Measurements from ENCODE around the gene SSTR3. TPM values are rescaled to one million over a fixed set of nuclear protein-coding genes. Genes with fewer than 3 reads are reported as not detected.

SSTR3 gene
- total and polyA plus RNA-seq, 2 donors (not counting 1 experiment from before 2014, with no cell fraction given) = not detected

DNA sequence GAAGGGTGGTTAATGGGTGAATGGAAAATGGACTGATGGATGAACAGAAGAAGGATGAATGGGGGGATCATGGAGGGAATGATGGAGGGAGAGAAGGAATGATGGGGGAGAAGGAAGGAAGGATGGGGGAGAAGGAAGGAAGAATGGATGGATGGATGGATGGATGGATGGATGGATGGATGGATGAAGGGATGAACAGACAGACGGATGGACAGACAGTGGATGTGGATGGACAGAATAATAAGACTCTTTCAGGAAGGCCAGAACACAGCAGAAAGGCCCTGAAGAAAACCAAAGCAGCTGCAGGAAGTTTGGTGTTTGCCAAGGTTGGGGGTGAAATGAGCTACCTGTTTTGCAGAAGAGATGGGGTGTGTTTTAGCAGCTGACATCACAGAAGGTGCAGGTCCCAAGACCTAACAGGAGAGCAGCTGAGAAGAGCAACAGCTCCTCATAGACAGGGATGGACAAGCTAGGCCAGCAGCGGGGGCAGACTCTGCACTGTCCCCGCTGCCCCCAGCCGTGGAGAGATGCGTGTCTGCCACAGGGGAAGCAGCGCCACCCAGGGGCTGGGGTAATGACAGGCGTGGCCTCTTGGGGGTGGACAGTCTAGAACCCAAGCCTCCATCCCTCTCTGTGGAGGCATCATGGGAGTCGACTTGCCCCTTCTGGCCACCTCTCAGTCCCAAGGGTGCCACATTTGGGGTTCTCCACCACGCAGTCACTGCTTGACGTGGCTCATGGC, 42.2 kb downstream of the SSTR3 start:
- peaks cover 12% of the 10 kb centered on the region for H3K27me3 ChIP-seq (ENCODE audit: control insufficient read depth, insufficient read depth, low read length)
- no peak overlapping the region for H3K4me2 ChIP-seq (ENCODE audit: extremely low read depth, insufficient read depth, low read length)
- H3K79me2 ChIP-seq (ENCODE audit: control insufficient read depth, insufficient read depth, low read length) = no peaks in the 10 kb centered on the region
- H2AFZ ChIP-seq (ENCODE audit: low read length) = no peak overlapping the region
- no peak overlapping the region for H3K9ac ChIP-seq (ENCODE audit: insufficient read depth, low read length)
- no peak overlapping the region for H3K27ac ChIP-seq (ENCODE audit: insufficient read depth, low read length)
- no peak for DNase-seq (ENCODE audit: low read depth in 2 of 2)
- no peaks in the 10 kb centered on the region for H4K20me1 ChIP-seq (ENCODE audit: control insufficient read depth, extremely low read depth, insufficient read depth, low read length)
- no peaks in the 10 kb centered on the region for H3K36me3 ChIP-seq (ENCODE audit: control insufficient read depth, insufficient read depth, low read length)
- TF ChIP-seq, protein P1, sequence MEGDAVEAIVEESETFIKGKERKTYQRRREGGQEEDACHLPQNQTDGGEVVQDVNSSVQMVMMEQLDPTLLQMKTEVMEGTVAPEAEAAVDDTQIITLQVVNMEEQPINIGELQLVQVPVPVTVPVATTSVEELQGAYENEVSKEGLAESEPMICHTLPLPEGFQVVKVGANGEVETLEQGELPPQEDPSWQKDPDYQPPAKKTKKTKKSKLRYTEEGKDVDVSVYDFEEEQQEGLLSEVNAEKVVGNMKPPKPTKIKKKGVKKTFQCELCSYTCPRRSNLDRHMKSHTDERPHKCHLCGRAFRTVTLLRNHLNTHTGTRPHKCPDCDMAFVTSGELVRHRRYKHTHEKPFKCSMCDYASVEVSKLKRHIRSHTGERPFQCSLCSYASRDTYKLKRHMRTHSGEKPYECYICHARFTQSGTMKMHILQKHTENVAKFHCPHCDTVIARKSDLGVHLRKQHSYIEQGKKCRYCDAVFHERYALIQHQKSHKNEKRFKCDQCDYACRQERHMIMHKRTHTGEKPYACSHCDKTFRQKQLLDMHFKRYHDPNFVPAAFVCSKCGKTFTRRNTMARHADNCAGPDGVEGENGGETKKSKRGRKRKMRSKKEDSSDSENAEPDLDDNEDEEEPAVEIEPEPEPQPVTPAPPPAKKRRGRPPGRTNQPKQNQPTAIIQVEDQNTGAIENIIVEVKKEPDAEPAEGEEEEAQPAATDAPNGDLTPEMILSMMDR (conservative IDR thresholded peaks at IDR 0.05 in 1 of 2, IDR thresholded peaks at IDR 0.05 in 1 of 2; ENCODE audit: low read depth in 1 of 2, low read length in 2 of 2) = no peak
- no peak for TF ChIP-seq EZH2 (IDR thresholded peaks at IDR 0.05; ENCODE audit: low read length, missing control alignments)
- H3K9me3 ChIP-seq (ENCODE audit: control insufficient read depth, insufficient read depth, low read depth, low read length) = no peaks in the 10 kb centered on the region
- H3K4me1 ChIP-seq (ENCODE audit: control insufficient read depth, extremely low read depth, insufficient read depth, low read length) = no peaks in the 10 kb centered on the region
- H3K4me3 ChIP-seq (replicated peaks in 1 of 4; ENCODE audit: control extremely low read depth in 1 of 4, insufficient read depth in 1 of 4, low read depth in 3 of 4, low read length in 4 of 4) = no peak overlapping the region

DNA sequence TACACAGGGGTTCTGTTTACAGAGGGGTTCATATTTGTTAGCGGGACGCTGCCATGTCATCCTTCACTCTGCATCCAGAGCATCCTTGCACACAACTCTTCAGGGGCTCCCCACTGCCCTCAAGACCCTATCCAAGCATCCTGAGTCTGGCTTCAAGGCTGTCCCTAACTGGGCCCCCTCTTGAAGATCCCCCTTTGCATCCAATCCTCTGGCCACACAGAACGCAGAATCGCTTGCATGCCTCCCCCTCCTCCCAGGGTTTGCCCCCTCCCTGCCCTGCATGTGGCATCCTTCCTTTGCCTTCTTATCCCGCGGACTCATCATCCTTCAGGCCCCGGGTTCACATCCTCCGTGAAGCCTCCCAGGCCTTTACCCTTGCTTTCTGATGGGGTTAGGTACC, 42.9 kb downstream of the SSTR3 start:
- peaks cover 12% of the 10 kb centered on the region for H3K27me3 ChIP-seq (ENCODE audit: control insufficient read depth, insufficient read depth, low read length)
- no peak overlapping the region for H3K4me3 ChIP-seq (replicated peaks in 1 of 4; ENCODE audit: control extremely low read depth in 1 of 4, insufficient read depth in 1 of 4, low read depth in 3 of 4, low read length in 4 of 4)

DNA sequence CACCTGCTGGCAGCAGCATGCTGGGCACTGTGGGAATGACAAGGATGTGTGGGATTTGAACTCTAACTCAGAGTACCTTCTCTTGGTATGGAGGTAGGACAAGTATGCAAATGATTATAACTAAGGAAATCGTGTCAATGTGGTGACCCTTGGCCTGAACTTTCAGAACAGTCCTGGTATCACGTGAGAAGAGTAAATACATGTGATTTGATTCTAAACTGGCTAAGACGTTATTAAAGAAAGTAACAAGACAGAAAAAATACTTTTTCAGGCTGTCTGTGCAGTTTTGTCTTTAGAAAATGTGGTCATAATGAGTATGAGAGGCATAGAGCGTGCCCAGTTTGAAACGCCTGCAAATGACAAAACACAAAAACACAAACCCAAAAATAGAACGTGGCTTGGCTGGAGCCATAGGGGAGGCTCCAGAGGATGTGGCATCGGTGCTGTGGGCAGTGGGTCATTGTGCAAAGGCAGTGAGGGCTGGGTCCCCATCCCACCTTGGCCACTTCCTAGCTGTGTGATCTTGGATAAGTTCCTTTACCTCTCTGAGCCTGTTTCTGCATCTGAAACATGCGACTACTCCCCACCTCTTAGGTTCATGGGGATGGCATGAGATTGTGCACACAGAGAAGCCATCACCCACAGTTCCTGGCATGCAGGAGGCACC, 44.2 kb downstream of the SSTR3 start:
- Histone ChIP-seq H3K4me1 (ENCODE audit: control insufficient read depth, extremely low read depth, insufficient read depth, low read length) (no peaks in the 10 kb centered on the region), H2AFZ (ENCODE audit: low read length) (no peak overlapping the region), H3K4me2 (ENCODE audit: extremely low read depth, insufficient read depth, low read length) (no peak overlapping the region), H3K36me3 (ENCODE audit: control insufficient read depth, insufficient read depth, low read length) (no peaks in the 10 kb centered on the region), H3K9me3 (ENCODE audit: control insufficient read depth, insufficient read depth, low read depth, low read length) (no peaks in the 10 kb centered on the region), H3K9ac (ENCODE audit: insufficient read depth, low read length) (no peak overlapping the region), H3K4me3 (replicated peaks in 1 of 4; ENCODE audit: control extremely low read depth in 1 of 4, insufficient read depth in 1 of 4, low read depth in 3 of 4, low read length in 4 of 4) (no peak overlapping the region), H3K27me3 (ENCODE audit: control insufficient read depth, insufficient read depth, low read length) (peaks cover 12% of the 10 kb centered on the region), H4K20me1 (ENCODE audit: control insufficient read depth, extremely low read depth, insufficient read depth, low read length) (no peaks in the 10 kb centered on the region), H3K27ac (ENCODE audit: insufficient read depth, low read length) (no peak overlapping the region), H3K79me2 (ENCODE audit: control insufficient read depth, insufficient read depth, low read length) (no peaks in the 10 kb centered on the region)
- TF ChIP-seq, protein P1 (conservative IDR thresholded peaks at IDR 0.05 in 1 of 2, IDR thresholded peaks at IDR 0.05 in 1 of 2; ENCODE audit: low read depth in 1 of 2, low read length in 2 of 2) = no peak
- TF ChIP-seq EZH2 (IDR thresholded peaks at IDR 0.05; ENCODE audit: low read length, missing control alignments) = no peak
- no peak for DNase-seq (ENCODE audit: low read depth in 2 of 2)

More for the DNA sequence above, 42.9 kb downstream of the SSTR3 start:
- Histone ChIP-seq H3K9me3 (ENCODE audit: control insufficient read depth, insufficient read depth, low read depth, low read length) (no peaks in the 10 kb centered on the region), H3K9ac (ENCODE audit: insufficient read depth, low read length) (no peak overlapping the region), H3K4me2 (ENCODE audit: extremely low read depth, insufficient read depth, low read length) (no peak overlapping the region), H2AFZ (ENCODE audit: low read length) (no peak overlapping the region), H3K27ac (ENCODE audit: insufficient read depth, low read length) (no peak overlapping the region), H3K36me3 (ENCODE audit: control insufficient read depth, insufficient read depth, low read length) (no peaks in the 10 kb centered on the region), H3K4me1 (ENCODE audit: control insufficient read depth, extremely low read depth, insufficient read depth, low read length) (no peaks in the 10 kb centered on the region), H4K20me1 (ENCODE audit: control insufficient read depth, extremely low read depth, insufficient read depth, low read length) (no peaks in the 10 kb centered on the region), H3K79me2 (ENCODE audit: control insufficient read depth, insufficient read depth, low read length) (no peaks in the 10 kb centered on the region)
- DNase-seq (ENCODE audit: low read depth in 2 of 2) = no peak
- TF ChIP-seq EZH2 (IDR thresholded peaks at IDR 0.05; ENCODE audit: low read length, missing control alignments) = no peak
- TF ChIP-seq, protein P1 (conservative IDR thresholded peaks at IDR 0.05 in 1 of 2, IDR thresholded peaks at IDR 0.05 in 1 of 2; ENCODE audit: low read depth in 1 of 2, low read length in 2 of 2) = no peak
